Globus pallidus (tissue), 1 donor: ENCODE measurements around the gene UHRF1.
A peak's percentile ranks its signal among the peaks of the same experiment; 100 is the strongest.
"Not testable (repeated sequence)": the region's sequence is repeated elsewhere in the genome, so short reads cannot be mapped to it uniquely, and the experiment has no call there.

Experiments used
- DNase-seq: peaks from one replicate; pipeline ENCODE4 v3.0.0-alpha.2; 2015; ENCODE audit warnings: low spot score

The UHRF1 gene

GRCh38 chr19:4909156-4909896, at the start of gene UHRF1:
UHRF1 (plus strand) TSS chr19:4909501; CDS start chr19:4910886, 1,385 bp downstream.
- DNase-seq: no peak

GRCh38 chr19:4859697-4860096, 49.6 kb upstream of the UHRF1 start:
- DNase-seq: no peak

GRCh38 chr19:4861147-4861546, 48.2 kb upstream of the UHRF1 start:
- DNase-seq: no peak

- no peak for DNase-seq
Observed at GRCh38 chr19:4866595-4867424, 42.5 kb upstream of the UHRF1 start.

- peak; percentile 89 for DNase-seq
Observed at GRCh38 chr19:4867534-4868285, 41.6 kb upstream of the UHRF1 start, which contains the start of gene PLIN3. PLIN3 (minus strand) TSS chr19:4867667; CDS start chr19:4861394, 6,273 bp downstream.

- no peak for DNase-seq
Observed at GRCh38 chr19:4868286-4868834, 40.9 kb upstream of the UHRF1 start.

GRCh38 chr19:4870025-4870700, 39.1 kb upstream of the UHRF1 start:
- DNase-seq: no peak

- DNase-seq: no peak
Observed at GRCh38 chr19:4871711-4872110, 37.6 kb upstream of the UHRF1 start.

GRCh38 chr19:4873930-4874329, 35.4 kb upstream of the UHRF1 start:
- DNase-seq: no peak

GRCh38 chr19:4877753-4878490, 31.4 kb upstream of the UHRF1 start:
- DNase-seq: peak; percentile 94

GRCh38 chr19:4878491-4878968, 30.8 kb upstream of the UHRF1 start:
- DNase-seq: peak; percentile 51

GRCh38 chr19:4879041-4879440, 30.3 kb upstream of the UHRF1 start:
- no peak for DNase-seq

GRCh38 chr19:4882874-4883273, 26.4 kb upstream of the UHRF1 start:
- not testable (repeated sequence) for DNase-seq

GRCh38 chr19:4884993-4885392, 24.3 kb upstream of the UHRF1 start:
- DNase-seq: not testable (repeated sequence)

GRCh38 chr19:4887803-4888202, 21.5 kb upstream of the UHRF1 start:
- not testable (repeated sequence) for DNase-seq

- DNase-seq: no peak
Observed at GRCh38 chr19:4889034-4889815, 20.1 kb upstream of the UHRF1 start.

- DNase-seq: no peak
Observed at GRCh38 chr19:4891066-4891465, 18.2 kb upstream of the UHRF1 start.

- DNase-seq: not testable (repeated sequence)
Observed at GRCh38 chr19:4892962-4893361, 16.3 kb upstream of the UHRF1 start.

GRCh38 chr19:4896372-4896771, 12.9 kb upstream of the UHRF1 start:
- DNase-seq: no peak

GRCh38 chr19:4897146-4897545, 12.2 kb upstream of the UHRF1 start:
- no peak for DNase-seq
